Activated B cell treated with CpG ODN at 0.5 μM for 24 hours (primary cell): ENCODE data around the gene CLK4. TPM values are rescaled to one million over a fixed set of nuclear protein-coding genes. Genes with fewer than 3 reads are reported as not detected.

Experiments
- ATAC-seq: fragments of 200-7000 bp; cut with Tn5 transposase; one replicate; pipeline ENCODE4 v1.10.0; 2021; ENCODE audit warnings: low read depth, mild to moderate bottlenecking, moderate library complexity
- CTCF ChIA-PET: fragments of 350-600 bp; sonication (Branson Sonifier 250); formaldehyde crosslinking; loops from one replicate; lab custom pipeline; 2021; ENCODE audit warnings: antibody characterized with exemption; lab: Charles Lee
- POLR2A ChIA-PET: fragments of 350-600 bp; sonication (Branson Sonifier 250); formaldehyde crosslinking; loops from one replicate; lab custom pipeline; 2021; ENCODE audit warnings: antibody characterized with exemption; lab: Charles Lee
- DNase-seq: peaks from one replicate; pipeline ENCODE4 v3.0.0; 2022
- H3K27ac Mint-ChIP-seq: one replicate; pipeline ENCODE4 v1.8.0; 2020; ENCODE audit warnings: mixed read lengths
- H3K27me3 Mint-ChIP-seq: one replicate; pipeline ENCODE4 v1.8.0; 2021; ENCODE audit warnings: mixed read lengths
- H3K36me3 Mint-ChIP-seq: one replicate; pipeline ENCODE4 v1.8.0; 2021; ENCODE audit warnings: low read depth, mixed read lengths
- H3K4me1 Mint-ChIP-seq: one replicate; pipeline ENCODE4 v1.8.0; 2021; ENCODE audit warnings: mixed read lengths
- H3K4me3 Mint-ChIP-seq: one replicate; pipeline ENCODE4 v1.8.0; 2020; ENCODE audit warnings: mild to moderate bottlenecking, mixed read lengths
- H3K9me3 Mint-ChIP-seq: one replicate; pipeline ENCODE4 v1.8.0; 2020; ENCODE audit warnings: mixed read lengths
- intact Hi-C: fragments of 100-400 bp; cut with micrococcal nuclease; formaldehyde crosslinking; loops from one replicate; pipeline ENCODE4 v1.15.1; 2024
- total RNA-seq: library from RNA; stranded (reverse); gene quantifications from 2 replicates; pipeline ENCODE4 v1.2.3, GENCODE V29; 2022
- TF ChIP-seq, protein P1 (sequence below): fragments of 200-600 bp; IDR thresholded peaks from one replicate; pipeline ENCODE4 v1.8.0; 2022; ENCODE audit warnings: antibody characterized with exemption, mild to moderate bottlenecking

Gene CLK4
- total RNA-seq, 1 donor from 2014 or later: 65.3 TPM

DNA sequence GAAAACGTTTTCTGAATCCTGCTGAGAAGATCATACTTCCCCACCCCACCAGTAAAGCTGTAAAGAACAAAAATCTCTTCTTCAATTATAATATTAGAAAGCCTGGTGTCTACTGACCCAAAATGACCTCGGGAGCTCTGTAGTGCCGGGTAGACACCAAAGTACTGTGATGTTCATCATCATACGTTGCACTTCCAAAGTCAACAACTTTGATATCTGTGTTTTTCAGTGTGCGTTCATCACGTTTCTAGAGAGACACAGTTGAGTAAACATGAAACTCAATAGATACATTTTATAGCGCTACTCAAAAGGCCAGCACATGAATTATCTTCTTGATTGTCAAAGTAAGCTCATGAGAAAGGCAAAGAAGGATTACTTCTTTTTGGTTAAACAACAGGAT is 14.6 kb downstream of the CLK4 start:
- H3K9me3 Mint-ChIP-seq: no peaks in the 10 kb centered on the region
- intact Hi-C loops: no loop called here
- TF ChIP-seq, protein P1, sequence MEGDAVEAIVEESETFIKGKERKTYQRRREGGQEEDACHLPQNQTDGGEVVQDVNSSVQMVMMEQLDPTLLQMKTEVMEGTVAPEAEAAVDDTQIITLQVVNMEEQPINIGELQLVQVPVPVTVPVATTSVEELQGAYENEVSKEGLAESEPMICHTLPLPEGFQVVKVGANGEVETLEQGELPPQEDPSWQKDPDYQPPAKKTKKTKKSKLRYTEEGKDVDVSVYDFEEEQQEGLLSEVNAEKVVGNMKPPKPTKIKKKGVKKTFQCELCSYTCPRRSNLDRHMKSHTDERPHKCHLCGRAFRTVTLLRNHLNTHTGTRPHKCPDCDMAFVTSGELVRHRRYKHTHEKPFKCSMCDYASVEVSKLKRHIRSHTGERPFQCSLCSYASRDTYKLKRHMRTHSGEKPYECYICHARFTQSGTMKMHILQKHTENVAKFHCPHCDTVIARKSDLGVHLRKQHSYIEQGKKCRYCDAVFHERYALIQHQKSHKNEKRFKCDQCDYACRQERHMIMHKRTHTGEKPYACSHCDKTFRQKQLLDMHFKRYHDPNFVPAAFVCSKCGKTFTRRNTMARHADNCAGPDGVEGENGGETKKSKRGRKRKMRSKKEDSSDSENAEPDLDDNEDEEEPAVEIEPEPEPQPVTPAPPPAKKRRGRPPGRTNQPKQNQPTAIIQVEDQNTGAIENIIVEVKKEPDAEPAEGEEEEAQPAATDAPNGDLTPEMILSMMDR: no peak
- CTCF ChIA-PET: no interaction called here
- POLR2A ChIA-PET: no interaction called here
- H3K36me3 Mint-ChIP-seq: peaks cover 72% of the 10 kb centered on the region
- DNase-seq (no peak), ATAC-seq (no peak)
- H3K27ac Mint-ChIP-seq: no peak overlapping the region
- no peaks in the 10 kb centered on the region for H3K27me3 Mint-ChIP-seq
- H3K4me3 Mint-ChIP-seq: no peak overlapping the region
- no peaks in the 10 kb centered on the region for H3K4me1 Mint-ChIP-seq

DNA sequence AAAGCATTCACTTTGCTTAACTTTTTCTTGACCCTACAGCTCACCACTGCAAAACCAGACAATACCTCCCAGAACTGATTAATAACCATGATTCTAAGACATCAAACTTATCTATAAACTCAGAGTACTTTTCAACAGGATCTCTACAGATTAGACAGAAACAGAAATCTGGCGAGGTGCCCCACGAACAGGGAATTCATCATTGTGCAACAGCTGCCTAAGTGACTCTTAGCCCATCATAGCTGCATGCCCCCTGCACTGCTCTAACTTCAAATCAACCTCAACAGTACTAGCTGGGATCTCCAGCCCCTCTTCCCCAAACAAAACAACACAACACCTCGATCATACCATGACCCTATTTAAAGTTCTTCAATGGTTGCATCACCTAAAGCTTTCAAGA is 20.6 kb downstream of the CLK4 start:
- Mint-ChIP-seq H3K36me3 (peaks cover 78% of the 10 kb centered on the region), H3K27ac (no peak overlapping the region), H3K27me3 (no peaks in the 10 kb centered on the region), H3K4me1 (no peaks in the 10 kb centered on the region), H3K9me3 (no peaks in the 10 kb centered on the region), H3K4me3 (no peak overlapping the region)
- ChIA-PET POLR2A (no interaction called here), CTCF (no interaction called here)
- DNase-seq: no peak
- no peak for ATAC-seq
- intact Hi-C loops: no loop called here
- TF ChIP-seq, protein P1: no peak

DNA sequence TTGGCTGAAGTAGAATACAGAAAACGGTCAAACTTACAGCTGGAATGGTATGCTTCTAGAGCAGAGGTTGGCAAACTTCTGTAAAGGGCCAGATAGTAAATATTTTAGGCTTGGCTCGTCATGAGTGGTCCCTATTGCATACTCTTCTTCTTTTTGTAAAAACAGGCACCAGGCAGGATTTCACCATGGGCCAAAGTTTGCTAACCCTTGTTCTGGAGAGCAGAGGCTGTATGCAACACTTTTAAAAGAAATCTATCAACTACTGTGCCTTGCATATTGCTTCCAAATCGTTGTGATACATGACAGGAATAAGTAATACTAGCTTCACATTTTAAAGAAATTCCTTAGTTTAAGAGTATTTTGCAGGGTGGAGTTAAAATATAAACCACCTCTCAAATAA is 21.1 kb downstream of the CLK4 start:
- CTCF ChIA-PET: no interaction called here
- H3K4me1 Mint-ChIP-seq: no peaks in the 10 kb centered on the region
- POLR2A ChIA-PET: no interaction called here

DNA sequence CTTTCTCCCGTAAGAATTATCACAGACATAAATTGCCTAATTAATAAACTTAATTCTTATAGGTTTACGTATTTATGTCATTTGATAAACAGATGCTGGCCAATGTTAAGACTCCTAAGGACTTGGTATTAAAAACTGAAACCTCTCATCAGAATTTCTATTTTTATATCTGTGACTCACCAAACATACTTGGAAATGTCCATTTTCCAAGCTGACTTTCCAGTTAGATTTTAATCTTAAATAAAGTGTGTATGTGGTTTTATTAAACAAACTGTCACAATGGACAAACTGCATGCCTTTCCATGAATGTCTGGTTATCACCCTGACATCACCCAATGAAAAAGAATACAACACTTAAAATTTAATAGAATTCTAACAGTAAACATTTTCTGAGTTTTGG is 24.1 kb downstream of the CLK4 start:
- POLR2A ChIA-PET: no interaction called here
- H3K4me3 Mint-ChIP-seq: no peak overlapping the region
- TF ChIP-seq, protein P1: no peak
- no peak overlapping the region for H3K27ac Mint-ChIP-seq
- H3K9me3 Mint-ChIP-seq: peaks cover 4% of the 10 kb centered on the region
- H3K4me1 Mint-ChIP-seq: no peaks in the 10 kb centered on the region
- CTCF ChIA-PET: no interaction called here
- ATAC-seq (no peak), DNase-seq (no peak)
- intact Hi-C loops: no loop called here
- H3K27me3 Mint-ChIP-seq: no peaks in the 10 kb centered on the region
- peaks cover 81% of the 10 kb centered on the region for H3K36me3 Mint-ChIP-seq

More for the DNA sequence above, 21.1 kb downstream of the CLK4 start:
- H3K36me3 Mint-ChIP-seq: peaks cover 78% of the 10 kb centered on the region
- DNase-seq: no peak
- H3K27me3 Mint-ChIP-seq: no peaks in the 10 kb centered on the region
- H3K4me3 Mint-ChIP-seq: no peak overlapping the region
- H3K27ac Mint-ChIP-seq: no peak overlapping the region
- ATAC-seq: no peak
- TF ChIP-seq, protein P1: no peak
- intact Hi-C loops: no loop called here
- H3K9me3 Mint-ChIP-seq: no peaks in the 10 kb centered on the region

DNA sequence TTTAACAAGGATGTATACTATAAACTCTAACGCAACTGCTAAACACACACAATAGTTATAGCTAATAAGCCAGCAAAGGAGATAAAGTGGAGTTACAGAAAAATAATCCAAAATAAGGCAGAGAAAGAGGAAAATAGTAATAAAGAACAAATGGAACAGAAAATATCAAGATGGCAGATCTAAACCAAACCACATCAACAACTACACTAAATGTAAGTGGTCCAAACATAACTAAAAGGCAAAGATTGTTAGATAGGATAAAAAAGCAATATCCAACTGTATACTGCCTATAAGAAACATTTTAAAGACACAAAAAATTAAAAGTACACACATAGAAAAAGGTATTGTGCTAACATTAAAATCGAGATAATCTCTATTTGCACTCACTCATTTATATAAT is 31.1 kb downstream of the CLK4 start:
- TF ChIP-seq, protein P1: no peak
- Mint-ChIP-seq H3K4me1 (peaks cover 5% of the 10 kb centered on the region), H3K27me3 (peaks cover 13% of the 10 kb centered on the region), H3K36me3 (peaks cover 43% of the 10 kb centered on the region), H3K9me3 (peaks cover 23% of the 10 kb centered on the region), H3K4me3 (no peak overlapping the region), H3K27ac (no peak overlapping the region)
- intact Hi-C loops: no loop called here
- DNase-seq (no peak), ATAC-seq (no peak)
- CTCF ChIA-PET: no interaction called here
- POLR2A ChIA-PET: no interaction called here
